ENCODE data around the gene PEX14. TPM values are rescaled to one million over a fixed set of nuclear protein-coding genes. Genes with fewer than 3 reads are reported as not detected.

Gene PEX14
- polyA plus RNA-seq, 1 donor (not counting 4 experiments of a cell fraction or from before 2014, with no cell fraction given) = 8.4 TPM

- Histone ChIP-seq H4K20me1 (ENCODE audit: control insufficient read depth, extremely low read depth, insufficient read depth, low read length) (no peaks in the 10 kb centered on the region), H3K4me3 (ENCODE audit: control insufficient read depth in 2 of 3, extremely low read depth in 1 of 3, insufficient read depth in 2 of 3, low read depth in 1 of 3, low read length in 3 of 3) (no peak overlapping the region), H2AFZ (ENCODE audit: control insufficient read depth, low read length) (no peak overlapping the region), H3K36me3 (ENCODE audit: control insufficient read depth in 2 of 2, extremely low read depth in 1 of 2, insufficient read depth in 2 of 2, low read length in 2 of 2) (peaks cover 0 to 22% of the 10 kb centered on the region in 2 experiments), H3K9ac (ENCODE audit: control insufficient read depth, extremely low read depth, insufficient read depth, low read length) (no peak overlapping the region), H3K27me3 (ENCODE audit: control insufficient read depth, extremely low read depth, insufficient read depth, low read length) (no peaks in the 10 kb centered on the region), H3K9me1 (ENCODE audit: control insufficient read depth, extremely low read depth, insufficient read depth, low read length) (no peaks in the 10 kb centered on the region), H3K27ac (ENCODE audit: control insufficient read depth, insufficient read depth, low read length) (no peak overlapping the region), H3K79me2 (ENCODE audit: control insufficient read depth, insufficient read depth, low read length) (no peaks in the 10 kb centered on the region), H3K4me1 (ENCODE audit: control insufficient read depth, extremely low read depth, insufficient read depth, low read length) (no peaks in the 10 kb centered on the region), H3K9me3 (ENCODE audit: control insufficient read depth, low read depth, low read length) (no peaks in the 10 kb centered on the region), H3K4me2 (ENCODE audit: control insufficient read depth, extremely low read depth, insufficient read depth, low read depth, low read length) (no peak overlapping the region)
- no peak for TF ChIP-seq EZH2 (IDR thresholded peaks at IDR 0.05; ENCODE audit: low read length)
- no peak for TF ChIP-seq CTCF (optimal IDR thresholded peaks at IDR 0.05 in 1 of 3, IDR thresholded peaks at IDR 0.05 in 1 of 3, conservative IDR thresholded peaks at IDR 0.05 in 1 of 3; ENCODE audit: extremely low read depth in 1 of 3, insufficient read depth in 2 of 3, low read length in 3 of 3)
- dilution Hi-C loops (cut with MboI; ENCODE audit: extremely low pct_ligation_motif_present, low sequenced_read_pairs) = no loop called here
- DNase-seq (ENCODE audit: low read depth, low spot score) (no peak), FAIRE-seq (no peak)
Observed at GRCh38 chr1:10662090-10662688, 187.4 kb downstream of the PEX14 start.

- Histone ChIP-seq H2AFZ (ENCODE audit: control insufficient read depth, low read length) (no peak overlapping the region), H3K9ac (ENCODE audit: control insufficient read depth, extremely low read depth, insufficient read depth, low read length) (no peak overlapping the region), H4K20me1 (ENCODE audit: control insufficient read depth, extremely low read depth, insufficient read depth, low read length) (no peaks in the 10 kb centered on the region), H3K27ac (ENCODE audit: control insufficient read depth, insufficient read depth, low read length) (no peak overlapping the region), H3K27me3 (ENCODE audit: control insufficient read depth, extremely low read depth, insufficient read depth, low read length) (no peaks in the 10 kb centered on the region), H3K9me3 (ENCODE audit: control insufficient read depth, low read depth, low read length) (no peaks in the 10 kb centered on the region), H3K4me2 (ENCODE audit: control insufficient read depth, extremely low read depth, insufficient read depth, low read depth, low read length) (no peak overlapping the region), H3K79me2 (ENCODE audit: control insufficient read depth, insufficient read depth, low read length) (no peaks in the 10 kb centered on the region), H3K4me3 (ENCODE audit: control insufficient read depth in 2 of 3, extremely low read depth in 1 of 3, insufficient read depth in 2 of 3, low read depth in 1 of 3, low read length in 3 of 3) (no peak overlapping the region), H3K9me1 (ENCODE audit: control insufficient read depth, extremely low read depth, insufficient read depth, low read length) (no peaks in the 10 kb centered on the region), H3K36me3 (ENCODE audit: control insufficient read depth in 2 of 2, extremely low read depth in 1 of 2, insufficient read depth in 2 of 2, low read length in 2 of 2) (peaks cover 0 to 21% of the 10 kb centered on the region in 2 experiments), H3K4me1 (ENCODE audit: control insufficient read depth, extremely low read depth, insufficient read depth, low read length) (no peaks in the 10 kb centered on the region)
- TF ChIP-seq CTCF (optimal IDR thresholded peaks at IDR 0.05 in 1 of 3, IDR thresholded peaks at IDR 0.05 in 1 of 3, conservative IDR thresholded peaks at IDR 0.05 in 1 of 3; ENCODE audit: extremely low read depth in 1 of 3, insufficient read depth in 2 of 3, low read length in 3 of 3) (no peak), EZH2 (IDR thresholded peaks at IDR 0.05; ENCODE audit: low read length) (no peak)
- no peak for DNase-seq (ENCODE audit: low read depth, low spot score)
- FAIRE-seq = no peak
- dilution Hi-C loops (cut with MboI; ENCODE audit: extremely low pct_ligation_motif_present, low sequenced_read_pairs) = no loop called here
Observed at GRCh38 chr1:10662824-10663677, 188.3 kb downstream of the PEX14 start.

Measured in keratinocyte (primary cell).